ENCODE measurements around the gene DYDC2.

DNA sequence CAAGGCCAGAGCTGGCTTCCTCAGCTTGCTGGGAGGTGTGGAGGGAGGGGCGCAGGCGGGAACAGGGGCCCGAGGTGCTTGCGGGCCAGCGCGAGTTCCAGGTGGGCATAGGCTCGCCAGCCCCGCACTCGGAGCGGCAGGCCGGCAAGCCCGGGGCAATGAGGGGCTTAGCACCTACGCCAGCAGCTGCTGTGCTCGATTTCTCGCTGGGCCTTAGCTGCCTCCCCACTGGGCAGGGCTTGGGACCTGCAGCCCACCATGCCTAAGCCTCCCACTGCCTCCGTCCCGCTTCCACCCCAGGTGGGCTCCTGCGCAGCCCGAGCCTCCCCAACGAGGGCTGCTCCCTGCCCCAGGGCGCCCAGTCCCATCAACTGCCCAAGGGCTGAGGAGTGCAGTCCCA lies 41.2 kb upstream of the DYDC2 start:
- TF ChIP-seq CTCF (conservative IDR thresholded peaks at IDR 0.05 in 1 of 2, IDR thresholded peaks at IDR 0.05 in 1 of 2; ENCODE audit: extremely low read depth in 1 of 2, insufficient read depth in 1 of 2, low read depth in 1 of 2, low read length in 2 of 2) (no peak), EZH2 (IDR thresholded peaks at IDR 0.05; ENCODE audit: borderline replicate concordance, low read length) (no peak)
